Panc1 (cell line): ENCODE results near the gene SETD3. TPM values are rescaled to one million over a fixed set of nuclear protein-coding genes. Genes with fewer than 3 reads are reported as not detected.
A peak's percentile ranks its signal among the peaks of the same experiment; 100 is the strongest.

ENCODE experiments used
- ATAC-seq: fragments of 200-7000 bp; cut with Tn5 transposase; 2 replicates; pipeline ENCODE4 v1.9.1; 2020; ENCODE audit warnings: mild to moderate bottlenecking, moderate library complexity
- BruUV-seq: library from RNA; stranded (reverse); fragments of 400-500 nt; replicated peaks from 2 replicates; lab custom pipeline; 2021; lab: Mats Ljungman, UMichigan
- CTCF ChIA-PET: fragments of 300-600 bp; sonication (Branson Sonifier 250); formaldehyde crosslinking; loops from one replicate; lab custom pipeline; 2022; ENCODE audit warnings: antibody characterized with exemption; lab: Charles Lee
- POLR2A ChIA-PET: fragments of 300-600 bp; sonication (Branson Sonifier 250); formaldehyde crosslinking; loops from one replicate; lab custom pipeline; 2022; ENCODE audit warnings: antibody characterized with exemption; lab: Charles Lee
- DNase-seq: peaks from one replicate; pipeline ENCODE4 v3.0.0-alpha.2; 2010; ENCODE audit warnings: low read depth, low spot score
- H3K27ac ChIP-seq: 2 replicates; pipeline ENCODE4 v1.5.1; 2011; ENCODE audit warnings: mild to moderate bottlenecking, low read length, inconsistent platforms
- H3K27me3 ChIP-seq: fragments of 200-500 bp; sonication (Bioruptor generic); 2 replicates; pipeline ENCODE4 v1.6.0; 2014; ENCODE audit warnings: low read length, inconsistent platforms; ENCODE audit not compliant: control insufficient read depth, insufficient read depth
- H3K36me3 ChIP-seq: fragments of 200-500 bp; sonication (Bioruptor generic); 2 replicates; pipeline ENCODE4 v1.5.1; 2014; ENCODE audit warnings: inconsistent platforms, mild to moderate bottlenecking, low read length, moderate library complexity; ENCODE audit not compliant: control insufficient read depth, insufficient read depth
- H3K4me1 ChIP-seq: 2 replicates; pipeline ENCODE4 v1.5.1; 2011; ENCODE audit warnings: inconsistent platforms, mild to moderate bottlenecking, low read length, moderate library complexity; ENCODE audit not compliant: control insufficient read depth, insufficient read depth
- H3K4me3 ChIP-seq, 2 experiments: 2 replicates each; pipeline ENCODE4 v1.5.1; 2011 to 2012; ENCODE audit warnings: low read depth in 2 of 2, low read length in 2 of 2, mild to moderate bottlenecking in 2 of 2, inconsistent platforms in 1 of 2, moderate library complexity in 1 of 2
- H3K9me3 ChIP-seq: fragments of 200-500 bp; sonication (Bioruptor generic); 2 replicates; pipeline ENCODE4 v1.5.1; 2014; ENCODE audit warnings: low read depth, mild to moderate bottlenecking, inconsistent platforms, low read length, moderate library complexity; ENCODE audit not compliant: control insufficient read depth, insufficient read depth
- CTCF ChIP-seq: fragments of 450-650 bp; IDR thresholded peaks from 2 replicates; pipeline ENCODE4 v1.5.1; 2017; ENCODE audit warnings: mild to moderate bottlenecking
- POLR2AphosphoS5 ChIP-seq: IDR thresholded peaks from 2 replicates; pipeline ENCODE4 v1.6.1; 2012; ENCODE audit warnings: mild to moderate bottlenecking, low read depth, low read length, moderate library complexity
- REST ChIP-seq, 2 experiments: IDR thresholded peaks; 2 replicates each; pipeline ENCODE4 v1.6.1; 2011 to 2012; ENCODE audit warnings: low read depth in 2 of 2, control low read depth in 1 of 2, low read length in 1 of 2, mild to moderate bottlenecking in 1 of 2, moderate library complexity in 1 of 2; ENCODE audit not compliant: insufficient read depth in 1 of 2
- SIN3A ChIP-seq: IDR thresholded peaks from 2 replicates; pipeline ENCODE4 v1.6.1; 2012; ENCODE audit warnings: low read depth, mild to moderate bottlenecking, low read length, moderate library complexity, borderline replicate concordance; ENCODE audit not compliant: insufficient read depth
- TCF7L2 ChIP-seq: IDR thresholded peaks from 2 replicates; pipeline ENCODE4 v1.6.1; 2011; ENCODE audit warnings: mild to moderate bottlenecking, low read depth, low read length, inconsistent platforms
- in situ Hi-C: cut with HindIII; loops from 2 replicates; pipeline ENCODE4 v1.10.0; 2016; ENCODE audit warnings: low sequenced_read_pairs, low pct_unique_long_range_greater_than_20kb
- intact Hi-C: fragments of 100-400 bp; cut with micrococcal nuclease; formaldehyde crosslinking; loops from one replicate; pipeline ENCODE4 v1.10.0; 2022; ENCODE audit not compliant: unreplicated experiment
- total RNA-seq: library from RNA; stranded (reverse); gene quantifications from one replicate; pipeline ENCODE4 v1.2.1, GENCODE V29; 2021; ENCODE audit not compliant: unreplicated experiment

Gene SETD3
- total RNA-seq, 1 experiment from 2014 or later, result 51.1 TPM

- no TSS peak for BruUV-seq
- CTCF ChIA-PET, result interaction anchor here (1.0 kb wide), 1 partner anchor 61 kb away, joined by 3 read pairs; no protein-coding TSS in a partner anchor
- ATAC-seq, result no peak
- Histone ChIP-seq H3K4me1 (no peaks in the 10 kb centered on the region), H3K27ac (no peak overlapping the region), H3K27me3 (no peaks in the 10 kb centered on the region), H3K4me3 (no peak overlapping the region), H3K9me3 (no peaks in the 10 kb centered on the region), H3K36me3 (no peaks in the 10 kb centered on the region)
- no peak for DNase-seq
- TF ChIP-seq REST (IDR thresholded peaks at IDR 0.05; ENCODE audit: insufficient read depth in 1 of 2, low read depth in 2 of 2, low read length in 1 of 2) (no peak), POLR2AphosphoS5 (no peak), CTCF (no peak), TCF7L2 (no peak), SIN3A (no peak)
- POLR2A ChIA-PET, result no interaction called here
- in situ Hi-C loops, result no loop called here
- intact Hi-C loops, result no loop called here
These were observed 99.5 kb downstream of the SETD3 start for GRCh38 chr14:99380991-99381687.

GRCh38 chr14:99380402-99380801 is 100.3 kb downstream of the SETD3 start:
- no TSS peak for BruUV-seq
- no peaks in the 10 kb centered on the region for H3K27me3 ChIP-seq
- H3K9me3 ChIP-seq, result no peaks in the 10 kb centered on the region
- CTCF ChIA-PET, result no interaction called here
- 0 out of 2 replicates have a peak, but pooled peaks have one; percentile 14 for ATAC-seq
- H3K4me1 ChIP-seq, result no peaks in the 10 kb centered on the region
- H3K27ac ChIP-seq, result no peak overlapping the region
- intact Hi-C loops, result no loop called here
- no peaks in the 10 kb centered on the region for H3K36me3 ChIP-seq
- no peak for TF ChIP-seq CTCF
- no peak for TF ChIP-seq POLR2AphosphoS5
- TF ChIP-seq TCF7L2, result no peak
- no peak for TF ChIP-seq SIN3A
- no peak for TF ChIP-seq REST (IDR thresholded peaks at IDR 0.05; ENCODE audit: insufficient read depth in 1 of 2, low read depth in 2 of 2, low read length in 1 of 2)
- no peak for DNase-seq
- no peak overlapping the region for H3K4me3 ChIP-seq
- POLR2A ChIA-PET, result no interaction called here
- in situ Hi-C loops, result no loop called here
